Measurements from ENCODE around the gene KCNQ2.

The KCNQ2 gene

GRCh38 chr20:63377951-63378381, 94.5 kb downstream of the KCNQ2 start:
- peaks cover 23% of the 10 kb centered on the region for H3K27me3 ChIP-seq (ENCODE audit: control insufficient read depth, insufficient read depth, low read length)
- no peak overlapping the region for H3K4me2 ChIP-seq (ENCODE audit: low read length)
- no peaks in the 10 kb centered on the region for H3K36me3 ChIP-seq (ENCODE audit: insufficient read depth, low read length)
- no peak overlapping the region for H3K9ac ChIP-seq (ENCODE audit: low read depth, low read length)
- no peak overlapping the region for H3K4me3 ChIP-seq (ENCODE audit: low read length)
- H3K9me3 ChIP-seq (replicated peaks; ENCODE audit: low read length): no peaks in the 10 kb centered on the region
- H3K4me1 ChIP-seq (ENCODE audit: control insufficient read depth, insufficient read depth, low read length): no peaks in the 10 kb centered on the region

- Histone ChIP-seq H3K36me3 (ENCODE audit: insufficient read depth, low read length) (no peaks in the 10 kb centered on the region), H3K4me3 (ENCODE audit: low read length) (no peak overlapping the region), H3K27me3 (ENCODE audit: control insufficient read depth, insufficient read depth, low read length) (peaks cover 23% of the 10 kb centered on the region), H3K9me3 (replicated peaks; ENCODE audit: low read length) (no peaks in the 10 kb centered on the region), H3K9ac (ENCODE audit: low read depth, low read length) (no peak overlapping the region), H3K4me1 (ENCODE audit: control insufficient read depth, insufficient read depth, low read length) (no peaks in the 10 kb centered on the region), H3K4me2 (ENCODE audit: low read length) (no peak overlapping the region)
Measured at GRCh38 chr20:63377256-63377941, 95.1 kb downstream of the KCNQ2 start.

DNA sequence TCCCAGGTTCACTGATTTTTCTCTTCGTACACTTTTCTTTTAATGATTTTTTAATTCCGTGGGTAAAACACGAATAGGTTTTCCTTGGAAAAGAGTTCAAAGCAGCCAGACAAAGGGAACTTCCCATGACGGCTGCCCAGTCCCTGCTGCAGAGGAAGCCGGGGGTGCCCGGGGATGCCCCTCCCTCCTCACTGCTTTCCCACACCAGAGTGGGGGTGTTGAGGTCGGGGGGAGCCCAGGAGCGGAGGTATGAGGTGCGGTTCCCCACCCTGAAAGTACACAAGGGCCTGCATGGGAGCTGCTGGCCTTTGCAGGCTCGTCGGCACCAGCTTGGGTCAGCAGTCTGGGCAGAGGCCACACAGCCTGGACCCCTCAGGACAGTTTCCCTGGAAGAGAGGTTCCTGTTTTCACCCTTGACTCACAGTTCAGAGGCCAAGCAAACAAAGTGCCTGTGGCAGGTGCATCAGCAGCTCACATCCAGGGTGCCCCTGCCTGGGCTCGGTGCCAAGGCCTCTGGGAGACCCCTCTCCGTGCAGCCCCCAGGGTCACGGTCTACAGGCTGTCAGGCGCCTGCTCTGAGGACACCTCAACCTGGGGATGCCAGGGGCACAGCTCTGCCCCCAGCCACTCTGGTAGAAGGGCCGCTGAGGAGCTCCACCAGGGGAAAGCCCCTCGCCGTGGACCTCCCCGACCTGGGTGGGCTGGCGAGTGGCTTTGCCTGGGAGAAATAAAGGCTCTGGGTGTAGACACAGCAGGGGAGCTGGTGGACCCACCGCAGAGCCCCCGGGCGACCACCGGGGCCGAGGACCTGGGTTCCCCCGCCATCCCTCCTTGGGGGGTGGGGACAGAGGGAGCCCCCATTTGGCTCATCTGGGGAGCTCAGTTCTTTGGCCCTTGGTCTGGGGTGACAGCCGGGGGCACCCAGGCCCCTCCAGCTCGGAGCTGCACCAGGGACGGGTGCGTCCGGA, 95.9 kb downstream of the KCNQ2 start:
- Histone ChIP-seq H3K4me1 (ENCODE audit: control insufficient read depth, insufficient read depth, low read length) (no peaks in the 10 kb centered on the region), H3K27me3 (ENCODE audit: control insufficient read depth, insufficient read depth, low read length) (peaks cover 23% of the 10 kb centered on the region), H3K9ac (ENCODE audit: low read depth, low read length) (no peak overlapping the region), H3K9me3 (replicated peaks; ENCODE audit: low read length) (no peaks in the 10 kb centered on the region), H3K36me3 (ENCODE audit: insufficient read depth, low read length) (no peaks in the 10 kb centered on the region), H3K4me2 (ENCODE audit: low read length) (no peak overlapping the region), H3K4me3 (ENCODE audit: low read length) (no peak overlapping the region)

DNA sequence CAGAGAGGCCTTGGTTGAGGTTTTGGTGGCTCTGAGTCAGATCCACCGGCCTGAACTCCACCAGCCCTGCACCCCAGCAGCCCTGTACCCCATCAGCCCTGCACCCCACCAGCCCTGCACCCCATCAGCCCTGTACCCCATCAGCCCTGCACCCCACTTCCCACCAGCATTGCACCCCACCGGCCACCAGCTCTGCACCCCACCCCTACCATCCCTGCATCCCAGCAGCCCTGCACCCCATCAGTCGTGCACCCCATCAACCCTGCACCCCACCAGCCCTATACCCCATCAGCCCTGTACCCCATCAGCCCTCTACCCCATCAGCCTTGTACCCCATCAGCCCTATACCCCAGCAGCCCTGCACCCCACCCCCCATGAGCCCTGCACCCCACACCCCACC, 97.0 kb downstream of the KCNQ2 start:
- Histone ChIP-seq H3K9ac (ENCODE audit: low read depth, low read length) (no peak overlapping the region), H3K4me3 (ENCODE audit: low read length) (no peak overlapping the region), H3K4me1 (ENCODE audit: control insufficient read depth, insufficient read depth, low read length) (no peaks in the 10 kb centered on the region), H3K27me3 (ENCODE audit: control insufficient read depth, insufficient read depth, low read length) (peaks cover 31% of the 10 kb centered on the region), H3K9me3 (replicated peaks; ENCODE audit: low read length) (no peaks in the 10 kb centered on the region), H3K36me3 (ENCODE audit: insufficient read depth, low read length) (no peaks in the 10 kb centered on the region), H3K4me2 (ENCODE audit: low read length) (no peak overlapping the region)

DNA sequence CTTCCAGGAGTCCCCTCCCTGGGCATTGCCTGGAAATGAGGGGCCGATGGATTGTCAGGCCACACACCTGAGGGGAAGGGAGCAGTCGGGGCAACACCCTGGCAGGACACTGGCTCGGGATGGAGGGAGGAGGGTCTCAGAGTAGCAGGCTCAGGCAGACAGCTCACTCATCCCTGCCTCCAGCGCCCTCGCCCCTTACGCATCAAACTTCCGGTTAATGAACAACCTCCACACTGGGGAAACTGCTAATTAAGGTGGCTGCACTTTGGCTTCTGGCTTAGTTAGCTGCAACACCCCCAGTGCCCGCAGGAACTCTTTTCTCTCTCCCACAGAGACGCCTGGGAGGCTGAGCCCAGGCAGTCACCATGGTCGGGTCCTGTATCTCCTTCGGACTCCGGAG, 98.0 kb downstream of the KCNQ2 start:
- Histone ChIP-seq H3K27me3 (ENCODE audit: control insufficient read depth, insufficient read depth, low read length) (peaks cover 32% of the 10 kb centered on the region), H3K4me2 (ENCODE audit: low read length) (no peak overlapping the region), H3K9me3 (replicated peaks; ENCODE audit: low read length) (no peaks in the 10 kb centered on the region)

DNA sequence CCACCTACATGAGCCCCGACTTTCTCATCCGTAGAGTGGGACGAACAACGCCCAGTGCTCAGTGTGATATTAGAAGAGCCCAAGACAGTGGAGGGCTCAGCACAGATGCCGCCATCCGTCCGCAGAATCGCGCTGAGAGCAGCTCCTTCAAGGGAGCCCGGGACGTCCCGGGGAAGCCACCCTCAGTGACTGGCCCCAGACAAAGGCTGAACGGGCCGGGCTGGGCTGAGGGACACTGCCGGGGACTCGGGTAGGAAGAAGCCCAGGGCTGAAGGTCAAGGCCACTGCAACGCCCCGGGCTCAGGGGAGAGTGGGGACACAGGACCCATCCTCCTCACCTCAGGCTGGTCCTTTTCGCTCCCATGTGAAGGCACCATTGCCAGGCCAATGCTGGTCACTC, 98.5 kb downstream of the KCNQ2 start:
- no peaks in the 10 kb centered on the region for H3K9me3 ChIP-seq (replicated peaks; ENCODE audit: low read length)
- peaks cover 32% of the 10 kb centered on the region for H3K27me3 ChIP-seq (ENCODE audit: control insufficient read depth, insufficient read depth, low read length)
- no peak overlapping the region for H3K9ac ChIP-seq (ENCODE audit: low read depth, low read length)
- H3K4me3 ChIP-seq (ENCODE audit: low read length): no peak overlapping the region
- no peaks in the 10 kb centered on the region for H3K36me3 ChIP-seq (ENCODE audit: insufficient read depth, low read length)
- no peaks in the 10 kb centered on the region for H3K4me1 ChIP-seq (ENCODE audit: control insufficient read depth, insufficient read depth, low read length)
- no peak overlapping the region for H3K4me2 ChIP-seq (ENCODE audit: low read length)

More for the DNA sequence above, 98.0 kb downstream of the KCNQ2 start:
- H3K9ac ChIP-seq (ENCODE audit: low read depth, low read length): no peak overlapping the region
- no peaks in the 10 kb centered on the region for H3K4me1 ChIP-seq (ENCODE audit: control insufficient read depth, insufficient read depth, low read length)
- no peaks in the 10 kb centered on the region for H3K36me3 ChIP-seq (ENCODE audit: insufficient read depth, low read length)
- no peak overlapping the region for H3K4me3 ChIP-seq (ENCODE audit: low read length)

- Histone ChIP-seq H3K4me1 (ENCODE audit: control insufficient read depth, insufficient read depth, low read length) (no peaks in the 10 kb centered on the region), H3K9ac (ENCODE audit: low read depth, low read length) (no peak overlapping the region), H3K4me2 (ENCODE audit: low read length) (no peak overlapping the region), H3K4me3 (ENCODE audit: low read length) (no peak overlapping the region), H3K27me3 (ENCODE audit: control insufficient read depth, insufficient read depth, low read length) (peaks cover 32% of the 10 kb centered on the region), H3K9me3 (replicated peaks; ENCODE audit: low read length) (no peaks in the 10 kb centered on the region), H3K36me3 (ENCODE audit: insufficient read depth, low read length) (no peaks in the 10 kb centered on the region)
Measured at GRCh38 chr20:63372971-63373885, 99.2 kb downstream of the KCNQ2 start.

GRCh38 chr20:63371291-63371865, 101.1 kb downstream of the KCNQ2 start:
- Histone ChIP-seq H3K4me3 (ENCODE audit: low read length) (no peak overlapping the region), H3K36me3 (ENCODE audit: insufficient read depth, low read length) (no peaks in the 10 kb centered on the region), H3K4me1 (ENCODE audit: control insufficient read depth, insufficient read depth, low read length) (no peaks in the 10 kb centered on the region), H3K9ac (ENCODE audit: low read depth, low read length) (no peak overlapping the region), H3K4me2 (ENCODE audit: low read length) (no peak overlapping the region), H3K9me3 (replicated peaks; ENCODE audit: low read length) (no peaks in the 10 kb centered on the region), H3K27me3 (ENCODE audit: control insufficient read depth, insufficient read depth, low read length) (peaks cover 20% of the 10 kb centered on the region)

DNA sequence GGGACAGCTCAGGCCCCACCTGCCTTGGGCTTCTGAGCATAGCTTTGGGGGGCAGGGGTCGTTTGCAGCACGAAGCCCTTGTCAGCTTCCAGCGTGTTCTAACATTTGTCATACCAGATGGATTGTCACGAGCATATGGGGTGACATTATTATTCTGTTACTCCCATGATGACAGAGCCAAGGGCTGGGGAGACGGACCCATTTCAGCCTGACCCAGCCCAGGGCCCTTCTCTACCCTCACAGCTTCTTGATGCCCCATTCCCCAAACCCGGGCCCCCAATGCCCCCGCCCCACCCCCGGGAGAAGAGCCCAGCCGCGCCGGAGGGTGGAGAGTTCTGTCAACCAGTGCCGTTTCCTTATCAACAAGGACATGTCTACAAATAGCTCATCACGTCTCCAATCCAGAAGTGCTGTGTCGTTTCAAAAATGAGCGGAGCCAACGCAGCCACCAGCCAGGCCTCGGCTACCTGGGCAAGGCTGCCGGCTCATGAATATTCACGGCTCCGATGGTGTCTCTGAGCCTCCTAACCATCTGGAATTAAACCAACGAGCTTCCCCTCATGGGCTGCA, 101.8 kb downstream of the KCNQ2 start:
- Histone ChIP-seq H3K4me1 (ENCODE audit: control insufficient read depth, insufficient read depth, low read length) (no peaks in the 10 kb centered on the region), H3K27me3 (ENCODE audit: control insufficient read depth, insufficient read depth, low read length) (peaks cover 18% of the 10 kb centered on the region), H3K36me3 (ENCODE audit: insufficient read depth, low read length) (no peaks in the 10 kb centered on the region), H3K4me2 (ENCODE audit: low read length) (no peak overlapping the region), H3K9ac (ENCODE audit: low read depth, low read length) (no peak overlapping the region), H3K4me3 (ENCODE audit: low read length) (no peak overlapping the region), H3K9me3 (replicated peaks; ENCODE audit: low read length) (no peaks in the 10 kb centered on the region)

DNA sequence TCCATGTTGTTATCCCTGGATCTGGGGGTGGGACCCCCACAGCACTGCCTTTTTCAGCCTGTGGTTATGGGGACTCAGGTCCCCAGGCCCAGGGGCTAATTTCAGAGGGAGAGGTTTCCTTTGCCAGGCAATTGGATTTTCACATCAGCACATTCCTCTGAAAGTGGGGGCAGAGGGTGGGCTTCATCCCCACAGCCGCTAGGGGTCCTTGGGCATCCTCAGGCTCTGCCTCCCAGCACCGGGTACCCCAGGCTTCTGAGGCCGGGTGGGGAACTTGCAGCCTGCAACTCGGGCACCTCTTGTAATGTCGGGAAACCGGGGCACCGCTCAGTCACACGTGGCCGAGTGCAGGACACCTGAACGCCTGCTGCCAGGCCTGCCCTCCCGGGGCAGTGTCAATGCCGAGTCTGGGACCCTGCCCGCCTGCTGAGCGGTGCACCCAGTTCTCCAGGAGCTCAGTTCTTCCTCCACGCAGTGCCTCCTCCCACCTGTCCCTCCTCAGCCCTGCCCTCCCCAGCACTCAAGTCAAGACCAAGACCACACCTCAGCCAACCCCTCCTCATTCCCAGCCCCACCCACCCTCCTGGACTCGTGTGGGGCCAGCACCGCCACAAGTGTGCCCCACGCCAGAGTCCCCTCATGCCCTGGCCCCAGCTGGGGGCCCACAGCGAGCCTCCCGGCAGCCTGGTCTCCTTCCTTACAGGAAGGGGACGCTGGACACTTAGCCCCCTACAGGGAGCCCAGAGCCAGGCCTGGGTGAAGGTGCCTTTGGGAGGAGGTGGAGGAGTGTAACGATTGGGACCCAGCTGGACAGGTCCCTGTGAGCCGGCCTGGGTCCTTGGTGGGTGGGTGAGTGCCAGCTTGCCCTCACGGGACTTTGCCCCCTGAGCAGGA, 102.5 kb downstream of the KCNQ2 start:
- H3K4me2 ChIP-seq (ENCODE audit: low read length): no peak overlapping the region
- H3K4me1 ChIP-seq (ENCODE audit: control insufficient read depth, insufficient read depth, low read length): no peaks in the 10 kb centered on the region
- H3K9ac ChIP-seq (ENCODE audit: low read depth, low read length): no peak overlapping the region
- no peaks in the 10 kb centered on the region for H3K9me3 ChIP-seq (replicated peaks; ENCODE audit: low read length)
- no peak overlapping the region for H3K4me3 ChIP-seq (ENCODE audit: low read length)
- peaks cover 24% of the 10 kb centered on the region for H3K27me3 ChIP-seq (ENCODE audit: control insufficient read depth, insufficient read depth, low read length)
- H3K36me3 ChIP-seq (ENCODE audit: insufficient read depth, low read length): no peaks in the 10 kb centered on the region

All from skeletal muscle satellite cell (primary cell).